ENCODE results near the gene MSH6.
A peak's percentile ranks its signal among the peaks of the same experiment; 100 is the strongest.

MSH6 gene

GRCh38 chr2:47783486-47784351 is 774 bp downstream of the MSH6 start:
- peak overlapping the region; percentile 94 to 98 for H3K4me3 ChIP-seq (ENCODE audit: low read depth in 1 of 2, low read length in 1 of 2)
- peaks cover 26 to 27% of the 10 kb centered on the region in 2 experiments for H3K4me1 ChIP-seq (ENCODE audit: control insufficient read depth in 1 of 2, insufficient read depth in 1 of 2, low read depth in 1 of 2, low read length in 1 of 2)
- no peaks in the 10 kb centered on the region for H3K36me3 ChIP-seq
- no peaks in the 10 kb centered on the region for H3K9me3 ChIP-seq
- H3K27me3 ChIP-seq = no peaks in the 10 kb centered on the region
- no peak for TF ChIP-seq CTCF (IDR thresholded peaks at IDR 0.05)
- H3K27ac ChIP-seq = peak overlapping the region; percentile 83

DNA sequence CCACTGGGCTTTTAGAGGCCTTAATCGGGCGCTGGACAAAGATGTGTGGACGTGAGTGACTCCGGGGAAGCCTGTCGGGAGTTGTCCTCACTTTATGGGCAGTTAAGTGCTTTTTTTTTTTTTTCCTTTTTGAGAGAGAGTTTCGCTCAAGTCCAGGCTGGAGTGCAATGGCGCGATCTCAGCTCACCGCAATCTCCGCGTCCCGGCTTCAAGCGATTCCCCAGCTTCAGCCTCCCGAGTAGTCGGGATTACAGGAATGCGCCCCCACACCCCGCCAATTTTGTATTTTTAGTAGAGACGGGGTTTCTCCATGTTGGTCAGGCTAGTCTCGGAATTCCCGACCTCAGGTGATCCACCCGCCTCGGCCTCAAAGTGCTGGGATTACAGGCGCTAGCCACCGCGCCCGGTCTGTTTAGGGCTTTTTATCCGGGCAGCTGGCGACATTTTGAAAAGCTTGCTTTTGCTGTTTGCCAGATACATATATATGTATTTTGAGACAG is 1.5 kb downstream of the MSH6 start:
- Histone ChIP-seq H3K36me3 (no peaks in the 10 kb centered on the region), H3K4me3 (ENCODE audit: low read depth in 1 of 2, low read length in 1 of 2) (peak overlapping the region; percentile 94 to 98), H3K27ac (no peak overlapping the region), H3K9me3 (no peaks in the 10 kb centered on the region), H3K27me3 (no peaks in the 10 kb centered on the region), H3K4me1 (ENCODE audit: control insufficient read depth in 1 of 2, insufficient read depth in 1 of 2, low read depth in 1 of 2, low read length in 1 of 2) (peaks cover 26 to 27% of the 10 kb centered on the region in 2 experiments)
- no peak for TF ChIP-seq CTCF (IDR thresholded peaks at IDR 0.05)

- H3K4me1 ChIP-seq (ENCODE audit: control insufficient read depth in 1 of 2, insufficient read depth in 1 of 2, low read depth in 1 of 2, low read length in 1 of 2) = peaks cover 26 to 27% of the 10 kb centered on the region in 2 experiments
- H3K27me3 ChIP-seq = no peaks in the 10 kb centered on the region
- TF ChIP-seq CTCF (IDR thresholded peaks at IDR 0.05) = no peak
- H3K9me3 ChIP-seq = no peaks in the 10 kb centered on the region
- H3K36me3 ChIP-seq = peaks cover 7% of the 10 kb centered on the region
- H3K27ac ChIP-seq = peak overlapping the region; percentile 42
- H3K4me3 ChIP-seq (ENCODE audit: low read depth in 1 of 2, low read length in 1 of 2) = no peak overlapping the region
Measured at GRCh38 chr2:47785986-47786385, 3.0 kb downstream of the MSH6 start.

- no peak overlapping the region for H3K4me3 ChIP-seq (ENCODE audit: low read depth in 1 of 2, low read length in 1 of 2)
Measured at GRCh38 chr2:47796090-47796697, 13.2 kb downstream of the MSH6 start.

DNA sequence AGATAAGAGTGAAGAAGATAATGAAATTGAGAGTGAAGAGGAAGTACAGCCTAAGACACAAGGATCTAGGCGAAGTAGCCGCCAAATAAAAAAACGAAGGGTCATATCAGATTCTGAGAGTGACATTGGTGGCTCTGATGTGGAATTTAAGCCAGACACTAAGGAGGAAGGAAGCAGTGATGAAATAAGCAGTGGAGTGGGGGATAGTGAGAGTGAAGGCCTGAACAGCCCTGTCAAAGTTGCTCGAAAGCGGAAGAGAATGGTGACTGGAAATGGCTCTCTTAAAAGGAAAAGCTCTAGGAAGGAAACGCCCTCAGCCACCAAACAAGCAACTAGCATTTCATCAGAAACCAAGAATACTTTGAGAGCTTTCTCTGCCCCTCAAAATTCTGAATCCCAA is 15.7 kb downstream of the MSH6 start:
- Histone ChIP-seq H3K9me3 (no peaks in the 10 kb centered on the region), H3K4me1 (ENCODE audit: control insufficient read depth in 1 of 2, insufficient read depth in 1 of 2, low read depth in 1 of 2, low read length in 1 of 2) (peaks cover 21 to 23% of the 10 kb centered on the region in 2 experiments), H3K27me3 (no peaks in the 10 kb centered on the region), H3K4me3 (ENCODE audit: low read depth in 1 of 2, low read length in 1 of 2) (peak overlapping the region; percentile 3 to 9), H3K36me3 (peaks cover 71% of the 10 kb centered on the region), H3K27ac (peak overlapping the region; percentile 72)
- no peak for TF ChIP-seq CTCF (IDR thresholded peaks at IDR 0.05)

More at GRCh38 chr2:47796090-47796697, 13.2 kb downstream of the MSH6 start:
- Histone ChIP-seq H3K36me3 (peaks cover 51% of the 10 kb centered on the region), H3K4me1 (ENCODE audit: control insufficient read depth in 1 of 2, insufficient read depth in 1 of 2, low read depth in 1 of 2, low read length in 1 of 2) (peaks cover 21 to 23% of the 10 kb centered on the region in 2 experiments), H3K27ac (no peak overlapping the region), H3K27me3 (no peaks in the 10 kb centered on the region), H3K9me3 (no peaks in the 10 kb centered on the region)
- no peak for TF ChIP-seq CTCF (IDR thresholded peaks at IDR 0.05)
